GM18499 (cell line): ENCODE results near the gene KCNQ1OT1.

Experiments
- ATAC-seq: cut with Tn5 transposase; IDR thresholded peaks from one replicate; pipeline ENCODE4 v1.9.1; 2021; ENCODE audit warnings: moderate number of reproducible peaks; ENCODE audit not compliant: insufficient read depth, unreplicated experiment

Gene KCNQ1OT1

DNA sequence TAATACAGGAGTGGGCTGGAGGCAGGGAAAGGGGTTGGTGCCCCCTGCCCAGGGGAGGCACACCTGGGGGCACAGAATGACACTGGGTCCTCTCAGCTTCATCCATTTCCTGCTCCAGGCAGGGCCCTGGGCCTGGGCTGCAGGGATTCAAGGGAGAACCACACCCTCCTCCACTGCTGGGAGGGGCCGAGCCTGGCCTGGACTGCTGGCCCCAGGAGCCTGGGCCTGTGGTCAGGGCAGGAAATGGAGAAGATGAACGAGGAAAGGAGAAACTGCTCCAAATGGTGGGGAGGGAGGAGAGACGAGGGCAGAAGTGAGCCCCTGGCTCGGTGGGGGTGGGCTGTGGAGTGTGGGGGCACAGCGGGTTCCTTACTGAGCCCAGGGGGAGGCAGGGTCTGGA lies 38.1 kb upstream of the KCNQ1OT1 start:
- ATAC-seq = no peak

DNA sequence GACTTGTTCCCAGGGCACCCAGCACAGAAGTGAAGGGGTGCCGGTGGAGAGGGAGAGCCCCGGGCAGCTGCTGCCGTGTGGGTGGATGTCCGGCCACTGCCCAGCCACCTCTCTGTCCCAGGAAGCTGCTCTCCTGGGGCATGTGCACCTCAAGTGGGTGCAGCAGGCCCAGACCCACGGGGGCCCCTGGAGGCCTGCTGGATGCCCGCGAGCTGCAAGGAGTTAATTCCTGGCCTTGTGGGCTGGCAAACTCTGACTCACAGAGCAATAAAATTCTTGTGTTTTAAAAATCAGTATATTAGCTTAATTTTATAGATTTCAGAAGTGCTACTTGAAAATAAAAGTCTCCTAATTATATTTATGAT lies 37.4 kb upstream of the KCNQ1OT1 start:
- ATAC-seq = no peak

DNA sequence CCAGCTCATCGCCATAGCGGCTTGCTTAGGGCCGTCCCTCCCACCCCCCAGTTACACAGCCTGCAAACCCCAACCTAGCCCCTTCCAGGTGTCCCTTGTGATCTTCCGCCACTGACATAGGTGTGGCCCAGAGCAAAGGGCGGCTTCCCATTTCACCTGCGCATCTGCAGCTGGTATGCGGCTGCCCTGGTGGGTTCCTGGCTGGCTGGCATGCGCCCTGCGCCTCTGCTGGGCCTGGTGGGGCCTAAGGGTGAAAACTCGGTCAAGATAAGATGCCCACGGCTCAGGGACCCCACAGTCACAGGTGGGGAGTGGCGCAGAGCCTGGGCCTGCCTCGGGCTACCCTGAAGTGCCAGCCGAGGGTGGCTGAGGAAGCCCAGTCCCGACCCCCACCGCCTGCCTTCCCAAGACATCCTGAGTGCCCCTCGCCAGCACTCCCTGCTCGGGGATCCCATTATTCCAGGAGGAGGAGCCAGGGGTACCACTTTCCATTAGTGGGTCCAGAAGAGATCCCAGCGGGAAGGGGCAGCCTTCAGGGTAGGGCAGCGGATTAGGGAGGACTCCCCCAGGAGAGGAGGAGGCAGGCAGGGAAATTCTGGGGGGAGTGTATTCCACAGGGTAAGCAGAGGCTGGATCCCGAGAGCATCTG lies 36.9 kb upstream of the KCNQ1OT1 start:
- ATAC-seq = no peak

- no peak for ATAC-seq
These were observed 35.3 kb upstream of the KCNQ1OT1 start for GRCh38 chr11:2735053-2735589.

GRCh38 chr11:2734181-2735052 lies 34.6 kb upstream of the KCNQ1OT1 start:
- no peak for ATAC-seq

DNA sequence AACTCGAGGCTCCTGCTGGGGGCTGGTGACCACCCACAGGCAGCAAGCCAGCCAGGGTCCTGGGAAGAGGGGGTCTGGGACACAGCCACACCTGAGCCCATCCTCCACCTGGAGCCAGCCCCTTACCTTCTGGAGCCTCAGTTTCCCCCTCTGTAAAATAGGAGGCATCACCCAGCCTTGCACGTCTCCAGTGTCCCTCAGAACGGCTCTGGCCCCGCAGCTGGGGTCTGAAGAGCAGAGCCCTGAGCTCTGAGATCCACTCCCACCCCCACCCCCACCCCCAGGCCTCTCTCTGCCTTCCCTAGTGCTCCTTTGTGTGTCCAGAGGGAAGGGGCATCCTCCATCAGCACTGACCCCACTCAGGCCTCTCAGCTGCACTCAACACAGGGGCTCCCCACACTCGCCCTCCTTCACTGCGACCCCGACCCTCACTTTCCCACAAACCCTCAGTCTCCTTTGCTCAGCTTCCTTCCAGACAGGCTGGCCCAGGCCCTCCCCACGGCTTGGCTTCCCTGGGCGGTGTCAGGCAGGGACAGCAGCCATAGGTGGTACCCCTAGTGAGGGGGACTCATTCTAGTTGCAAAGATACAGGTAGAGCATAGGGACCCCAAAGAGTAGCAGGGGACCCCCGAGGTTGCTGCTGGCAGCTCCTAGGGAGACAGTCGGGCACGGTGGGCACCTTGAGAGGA lies 33.3 kb upstream of the KCNQ1OT1 start:
- ATAC-seq = no peak

DNA sequence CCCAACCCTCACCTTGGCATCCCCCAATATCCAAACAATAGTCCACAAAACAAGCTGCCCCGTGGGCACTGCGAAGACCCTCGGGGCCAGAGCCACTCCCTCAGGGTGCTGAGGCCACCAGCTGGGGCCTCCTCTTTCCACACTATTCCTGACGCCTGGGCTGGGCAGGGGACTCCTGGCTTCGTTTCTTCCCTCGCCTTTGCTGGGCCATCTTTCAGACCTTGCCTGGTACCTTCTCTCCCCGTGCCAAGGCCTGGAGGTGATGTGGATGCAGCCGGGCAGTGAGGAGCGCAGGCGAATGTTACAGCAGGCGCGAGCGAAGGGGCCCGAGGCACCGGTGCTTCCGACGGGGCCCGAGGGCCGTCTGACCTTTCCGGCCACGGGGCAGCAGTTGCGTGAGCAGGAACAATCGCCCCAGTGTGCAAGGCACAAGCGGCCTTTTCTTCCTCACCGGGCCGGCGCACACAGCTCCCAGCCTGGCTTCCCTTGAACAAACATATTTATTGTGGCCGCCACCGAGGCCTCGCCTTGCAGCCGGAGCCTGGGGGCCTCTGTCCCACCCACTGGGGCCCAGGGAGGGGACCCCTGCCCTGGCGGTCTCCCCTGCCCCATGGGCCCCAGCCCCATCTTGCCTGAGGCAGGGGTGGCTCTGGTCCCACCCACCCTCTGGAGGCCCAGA lies 32.6 kb upstream of the KCNQ1OT1 start:
- no peak for ATAC-seq

DNA sequence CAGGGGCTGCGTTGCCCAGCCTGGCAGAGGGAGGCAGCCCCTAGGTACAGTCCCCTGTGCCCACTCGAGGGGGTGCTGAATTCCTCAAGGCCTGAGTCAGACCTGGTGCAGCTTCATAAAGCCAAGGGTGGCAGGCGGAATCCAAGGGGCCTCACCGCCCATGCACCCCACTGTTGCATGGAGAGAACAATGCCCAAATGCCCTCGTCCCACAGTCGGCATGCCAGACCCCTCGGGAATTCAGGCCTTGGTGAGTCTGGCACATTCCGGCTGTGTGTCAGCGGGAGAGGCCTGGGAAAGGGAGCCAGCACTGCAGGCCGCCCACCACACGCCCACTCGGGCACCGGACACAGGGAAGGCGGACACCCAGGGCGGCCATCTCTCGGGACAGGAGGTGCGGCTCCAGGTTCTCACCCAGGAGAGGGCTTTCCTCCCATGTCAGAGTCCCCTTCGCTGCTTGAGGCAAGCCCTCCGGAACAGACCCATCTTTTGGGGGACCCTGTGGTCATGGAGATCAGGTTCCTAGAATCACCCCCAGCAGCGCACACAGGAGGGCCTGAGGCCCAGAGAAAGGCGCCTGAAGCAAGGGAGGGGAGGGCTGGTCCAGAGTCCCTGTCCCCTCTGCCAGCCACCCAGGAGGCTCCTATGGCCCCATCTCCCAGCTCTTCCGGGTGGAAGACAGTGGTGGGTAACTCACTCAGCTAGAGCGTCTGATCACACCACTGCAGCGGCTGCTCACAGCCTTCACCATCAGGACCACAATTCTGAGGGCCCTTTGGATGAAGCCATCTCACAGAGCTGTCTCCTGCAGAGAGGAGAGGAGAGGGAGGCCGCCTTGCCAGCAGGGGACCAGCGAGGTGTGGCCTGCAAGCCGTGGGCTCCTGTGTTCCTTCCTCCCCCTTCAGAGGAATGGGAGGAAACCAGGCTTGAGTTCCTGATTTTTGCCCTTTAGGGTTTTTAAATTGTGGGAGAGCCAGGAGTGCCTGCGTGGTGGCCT lies 31.6 kb upstream of the KCNQ1OT1 start:
- ATAC-seq = no peak

DNA sequence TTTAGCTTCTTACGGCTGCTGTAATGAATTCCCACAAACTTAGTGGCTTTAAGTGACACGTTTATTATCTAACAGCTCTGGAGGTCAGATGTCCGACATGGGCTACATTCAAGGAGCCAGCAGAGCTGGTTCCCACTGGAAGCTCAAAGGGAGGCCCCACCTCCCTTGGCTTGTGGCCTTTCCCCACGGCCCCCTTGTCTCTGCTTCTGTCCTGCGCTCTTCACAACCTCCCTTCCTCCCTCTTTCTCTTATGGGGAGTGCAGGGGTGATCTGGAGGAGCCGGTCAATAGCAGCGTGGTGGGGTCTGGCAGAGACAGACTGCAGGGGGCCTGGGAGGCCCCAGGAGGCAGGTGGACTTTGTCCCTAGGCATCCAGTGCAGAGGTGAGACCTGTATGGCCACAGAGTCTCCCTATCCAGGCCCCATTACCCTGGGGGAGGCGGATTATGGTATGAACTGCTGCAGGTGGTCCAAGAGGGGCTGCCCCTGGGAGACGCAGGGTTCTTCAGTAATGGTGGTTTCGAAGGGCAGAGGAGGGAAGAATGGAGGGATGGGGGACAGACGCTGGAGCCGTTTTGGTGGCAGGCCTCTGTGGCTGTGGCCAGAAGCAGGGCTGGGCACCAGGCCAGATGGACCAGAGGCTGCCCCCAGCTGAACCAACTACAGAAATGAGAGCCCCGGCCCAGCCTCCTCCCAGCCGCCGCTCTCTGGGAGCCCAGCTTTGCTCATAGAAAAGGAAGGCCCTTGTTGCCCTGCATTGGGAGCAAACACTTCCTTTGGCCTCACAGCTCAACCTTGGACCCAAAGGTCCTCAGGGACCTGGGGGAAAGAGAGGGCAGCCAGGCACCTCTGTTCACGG lies 30.7 kb upstream of the KCNQ1OT1 start:
- no peak for ATAC-seq

- no peak for ATAC-seq
These were observed 30.0 kb upstream of the KCNQ1OT1 start for GRCh38 chr11:2729841-2730240.

DNA sequence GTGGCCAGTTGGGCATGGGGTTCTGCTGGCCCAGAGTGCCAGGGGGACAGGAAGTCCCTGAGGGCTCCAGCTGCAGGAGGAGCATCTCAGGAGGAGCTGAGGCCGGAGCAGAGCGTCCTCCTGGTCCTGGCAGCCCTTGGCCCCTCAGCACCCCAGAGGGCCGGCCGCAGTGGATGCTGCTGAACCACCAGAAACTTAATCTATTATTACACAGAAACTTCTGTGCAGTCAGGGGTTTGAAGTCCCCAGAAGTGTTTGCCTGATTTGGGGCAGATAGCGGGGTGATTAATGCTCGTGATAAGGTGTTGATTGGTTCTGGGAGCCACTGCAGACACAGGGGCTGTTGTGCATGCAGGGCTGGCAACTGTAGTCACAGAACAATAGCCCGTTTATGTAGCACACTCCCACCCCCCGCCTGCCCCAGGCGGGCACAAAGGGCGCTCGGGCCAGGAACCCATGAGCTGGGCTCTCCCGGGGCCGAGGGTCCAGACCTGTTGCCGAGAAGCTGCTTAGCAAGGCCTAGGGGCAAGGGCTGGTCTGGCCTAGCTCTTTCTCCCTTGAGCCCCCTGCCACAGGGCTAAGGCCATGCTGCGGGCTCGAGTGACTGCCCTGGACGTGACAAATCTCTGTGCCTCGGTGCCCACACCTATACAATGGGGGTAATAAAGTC lies 29.0 kb upstream of the KCNQ1OT1 start:
- no peak for ATAC-seq

DNA sequence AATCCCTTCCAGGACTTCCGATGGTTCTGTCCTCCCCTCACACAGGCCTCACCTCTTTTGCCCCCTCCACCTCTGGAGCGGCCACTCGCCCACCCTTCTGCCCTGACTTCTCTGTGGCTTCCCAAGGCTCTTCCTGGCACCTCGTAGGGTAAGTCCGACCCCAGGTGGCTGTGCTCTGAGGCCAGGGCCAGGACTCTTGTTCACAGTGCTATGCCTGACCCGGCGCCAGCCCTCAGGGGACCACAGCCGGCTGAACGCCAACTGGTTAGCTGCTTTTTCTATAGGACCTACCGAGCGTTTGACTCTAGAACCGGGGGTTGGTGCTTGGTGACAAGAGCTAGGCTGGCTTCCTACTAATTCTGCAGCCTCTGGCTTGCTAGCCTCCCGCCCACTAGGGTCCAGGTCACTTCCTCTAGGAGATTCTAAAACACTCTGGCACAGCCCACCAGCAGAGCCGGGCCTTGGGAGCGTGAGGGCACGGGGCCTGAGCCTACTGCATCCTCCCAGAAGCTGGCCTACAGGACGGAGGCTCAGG lies 28.4 kb upstream of the KCNQ1OT1 start:
- no peak for ATAC-seq

DNA sequence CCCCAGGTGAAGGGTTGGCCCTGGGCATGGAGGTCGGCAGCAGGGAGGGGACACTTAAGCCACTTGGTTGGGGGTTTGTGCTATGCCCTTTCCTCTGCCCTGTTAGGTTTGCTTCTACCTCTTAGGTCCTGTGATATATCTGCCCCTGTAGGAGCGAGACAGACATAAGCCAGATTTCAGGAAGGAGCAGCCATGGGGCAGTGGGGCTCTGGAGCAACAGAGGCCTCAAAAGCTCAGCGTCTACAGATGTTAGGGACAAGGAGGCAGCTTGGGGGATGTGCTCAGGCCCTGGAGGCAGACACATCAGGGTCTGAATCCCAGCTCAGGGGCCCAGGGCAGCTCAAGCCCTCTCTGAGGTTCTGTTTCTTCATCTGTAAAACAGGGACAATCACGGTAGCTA lies 27.2 kb upstream of the KCNQ1OT1 start:
- no peak for ATAC-seq

GRCh38 chr11:2725368-2726300 lies 25.8 kb upstream of the KCNQ1OT1 start:
- no peak for ATAC-seq

GRCh38 chr11:2724653-2725367 lies 25.0 kb upstream of the KCNQ1OT1 start:
- ATAC-seq = no peak

DNA sequence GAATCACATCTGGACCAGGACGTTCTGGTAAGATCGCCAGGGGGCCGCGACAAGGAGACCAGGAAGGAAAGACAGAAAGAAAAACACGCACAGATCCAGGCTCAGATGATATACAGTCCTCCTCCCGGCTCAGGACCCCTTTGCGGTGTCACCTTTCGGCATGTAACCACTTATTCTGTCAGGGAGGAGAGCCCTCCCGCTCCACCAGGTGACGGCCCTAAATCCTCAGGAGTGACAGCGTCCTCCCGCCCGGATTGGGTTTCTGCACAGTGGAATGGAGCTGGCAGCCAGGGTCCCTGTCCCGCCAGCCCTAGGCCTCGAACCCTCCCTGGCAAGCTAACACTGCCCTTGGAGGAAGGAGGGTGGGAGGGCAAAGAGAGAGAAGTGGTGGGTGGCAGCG lies 24.3 kb upstream of the KCNQ1OT1 start:
- ATAC-seq = no peak
